GM12874 (cell line): ENCODE data around the gene NEK7.

Source experiments
- TF ChIP-seq, protein P1 (sequence below): IDR thresholded peaks from 2 replicates; pipeline ENCODE4 v1.5.1; 2011; ENCODE audit warnings: low read depth, mild to moderate bottlenecking, control low read depth, low read length, moderate library complexity; ENCODE audit not compliant: insufficient read depth

Gene NEK7

GRCh38 chr1:198196630-198197029, 39.8 kb downstream of the NEK7 start:
- TF ChIP-seq, protein P1, sequence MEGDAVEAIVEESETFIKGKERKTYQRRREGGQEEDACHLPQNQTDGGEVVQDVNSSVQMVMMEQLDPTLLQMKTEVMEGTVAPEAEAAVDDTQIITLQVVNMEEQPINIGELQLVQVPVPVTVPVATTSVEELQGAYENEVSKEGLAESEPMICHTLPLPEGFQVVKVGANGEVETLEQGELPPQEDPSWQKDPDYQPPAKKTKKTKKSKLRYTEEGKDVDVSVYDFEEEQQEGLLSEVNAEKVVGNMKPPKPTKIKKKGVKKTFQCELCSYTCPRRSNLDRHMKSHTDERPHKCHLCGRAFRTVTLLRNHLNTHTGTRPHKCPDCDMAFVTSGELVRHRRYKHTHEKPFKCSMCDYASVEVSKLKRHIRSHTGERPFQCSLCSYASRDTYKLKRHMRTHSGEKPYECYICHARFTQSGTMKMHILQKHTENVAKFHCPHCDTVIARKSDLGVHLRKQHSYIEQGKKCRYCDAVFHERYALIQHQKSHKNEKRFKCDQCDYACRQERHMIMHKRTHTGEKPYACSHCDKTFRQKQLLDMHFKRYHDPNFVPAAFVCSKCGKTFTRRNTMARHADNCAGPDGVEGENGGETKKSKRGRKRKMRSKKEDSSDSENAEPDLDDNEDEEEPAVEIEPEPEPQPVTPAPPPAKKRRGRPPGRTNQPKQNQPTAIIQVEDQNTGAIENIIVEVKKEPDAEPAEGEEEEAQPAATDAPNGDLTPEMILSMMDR, result no peak

- TF ChIP-seq, protein P1, result no peak
These were observed 40.5 kb downstream of the NEK7 start for GRCh38 chr1:198197285-198197684.

DNA sequence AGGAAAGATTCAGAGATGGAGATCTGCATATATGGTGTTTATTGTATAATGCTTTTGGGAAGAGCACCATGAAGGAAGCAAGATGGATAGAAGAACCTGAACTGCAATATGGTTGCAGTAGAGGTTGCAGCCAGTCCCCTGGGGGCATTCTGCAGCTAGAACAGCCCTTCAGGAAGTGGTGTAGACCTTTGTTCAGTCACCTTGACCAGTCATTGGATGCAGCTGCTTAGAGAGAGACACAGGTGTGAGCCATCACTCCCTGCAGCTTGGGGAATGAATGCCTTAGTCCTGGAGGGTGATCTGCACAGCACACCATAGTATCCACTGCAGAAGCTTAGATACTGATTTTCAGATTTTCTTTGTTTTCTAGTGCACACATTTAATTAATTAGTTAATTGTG, 42.3 kb downstream of the NEK7 start:
- TF ChIP-seq, protein P1, result no peak

DNA sequence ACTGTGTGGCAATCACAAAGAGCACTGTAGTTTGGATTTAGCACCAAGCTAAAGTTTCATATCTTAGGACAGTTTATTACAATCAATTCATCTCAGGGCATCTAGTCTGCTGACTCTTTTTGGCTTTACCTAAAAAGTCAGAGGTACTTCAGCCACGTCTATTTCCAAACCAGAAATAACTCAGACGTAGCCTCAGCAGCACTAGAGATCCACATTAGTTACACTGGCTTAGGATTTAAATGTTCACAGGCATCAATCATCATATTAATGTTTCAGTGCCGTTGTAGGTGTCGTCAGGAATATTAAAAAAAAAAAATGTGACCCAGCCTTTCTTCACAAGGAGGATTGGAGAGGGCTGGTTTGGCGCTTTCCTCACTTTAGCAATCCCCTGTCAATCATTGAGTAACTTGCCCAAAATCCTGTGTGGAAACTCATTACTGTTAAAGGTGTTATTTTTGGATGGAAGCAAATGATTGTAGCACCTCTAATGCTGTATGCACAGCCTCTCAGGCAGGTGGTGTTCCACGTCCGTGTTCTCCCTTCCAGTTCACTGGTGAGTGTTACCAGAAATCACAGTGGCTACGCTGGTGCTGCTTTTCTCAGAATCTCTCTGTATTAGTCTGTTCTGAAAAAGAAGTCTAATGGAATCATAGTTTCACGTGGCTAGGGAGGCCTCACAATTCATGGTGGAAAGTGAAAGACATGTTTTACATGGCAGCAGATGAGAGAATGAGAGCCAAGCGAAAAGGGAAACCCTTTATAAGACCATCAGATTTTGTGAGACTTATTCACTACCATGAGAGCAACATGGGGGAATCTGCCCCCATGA, 45.4 kb downstream of the NEK7 start:
- TF ChIP-seq, protein P1, result no peak

GRCh38 chr1:198203434-198203833, 46.6 kb downstream of the NEK7 start:
- TF ChIP-seq, protein P1, result no peak

GRCh38 chr1:198205016-198205684, 48.4 kb downstream of the NEK7 start:
- TF ChIP-seq, protein P1, result no peak

GRCh38 chr1:198206292-198206691, 49.5 kb downstream of the NEK7 start:
- TF ChIP-seq, protein P1, result no peak
